ENCODE data around the gene RASSF6.
"Not testable (repeated sequence)": the region's sequence is repeated elsewhere in the genome, so short reads cannot be mapped to it uniquely, and the experiment has no call there.

Gene RASSF6

DNA sequence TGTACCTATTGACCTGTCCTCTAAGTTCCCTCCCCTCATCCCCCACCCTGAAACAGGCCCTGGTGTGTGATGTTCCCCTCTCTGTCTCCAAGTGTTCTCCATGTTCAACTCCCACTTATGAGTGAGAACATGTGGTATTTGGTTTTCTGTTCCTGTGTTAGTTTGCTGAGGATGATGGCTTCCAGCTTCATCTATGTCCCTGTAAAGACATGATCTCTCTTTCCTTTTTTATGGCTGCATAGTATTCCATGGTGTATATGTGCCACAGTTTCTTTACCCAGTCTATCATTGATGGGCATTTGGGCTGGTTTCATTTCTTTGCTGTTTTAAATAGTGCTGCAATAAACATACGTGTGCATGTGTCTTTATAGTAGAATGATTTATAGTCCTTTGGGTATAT is 8.6 kb upstream of the RASSF6 start:
- ATAC-seq; H3K9me3 Mint-ChIP-seq; H3K36me3 Mint-ChIP-seq (ENCODE audit: low read depth); H3K27ac Mint-ChIP-seq; DNase-seq; H3K4me3 Mint-ChIP-seq; H3K4me1 Mint-ChIP-seq; H3K27me3 Mint-ChIP-seq: not testable (repeated sequence)

DNA sequence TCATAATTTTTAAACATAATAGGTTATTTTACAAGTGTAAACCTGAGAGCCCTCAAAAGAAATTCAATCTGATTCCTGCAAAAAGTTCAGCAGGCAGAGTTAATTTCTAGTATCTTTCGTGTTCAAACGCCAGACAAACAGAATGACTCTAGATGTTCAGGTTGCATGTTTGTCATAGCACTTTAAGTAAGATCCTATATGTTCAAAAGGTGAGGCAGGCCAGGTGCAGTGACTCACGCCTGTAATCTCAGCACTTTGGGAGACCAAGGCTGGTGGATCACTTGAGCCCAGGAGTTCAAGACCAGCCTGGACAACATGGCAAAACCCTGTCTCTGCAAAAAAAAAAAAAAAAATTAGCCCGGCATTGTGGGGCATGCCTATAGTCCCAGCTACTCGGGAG is 1.1 kb upstream of the RASSF6 start:
- Mint-ChIP-seq H3K36me3 (ENCODE audit: low read depth) (no peaks in the 10 kb centered on the region), H3K9me3 (no peaks in the 10 kb centered on the region), H3K4me3 (no peak overlapping the region), H3K27me3 (peaks cover 5% of the 10 kb centered on the region), H3K4me1 (peaks cover 9% of the 10 kb centered on the region), H3K27ac (no peak overlapping the region)
- DNase-seq (no peak), ATAC-seq (no peak)

DNA sequence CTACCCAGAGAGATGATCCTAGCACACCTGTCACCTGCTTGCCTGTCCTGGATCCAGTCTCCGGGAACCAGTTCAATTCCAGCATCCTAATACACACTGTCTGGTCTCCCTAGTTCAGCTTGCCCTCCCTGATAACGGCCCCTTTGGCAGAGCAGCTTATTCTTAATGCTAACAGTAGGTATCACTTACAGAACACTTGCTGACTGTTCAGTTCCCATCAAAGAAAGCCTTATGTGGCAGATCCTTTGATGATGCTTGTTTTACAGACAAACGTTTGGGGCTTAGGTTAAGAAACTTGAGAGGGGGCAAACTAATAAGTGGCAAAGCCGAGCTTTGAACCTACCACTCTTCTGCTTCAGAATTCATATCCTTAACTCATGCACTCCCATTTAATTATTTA is 890 bp downstream of the RASSF6 start:
- Mint-ChIP-seq H3K27me3 (peaks cover 5% of the 10 kb centered on the region), H3K36me3 (ENCODE audit: low read depth) (no peaks in the 10 kb centered on the region), H3K9me3 (no peaks in the 10 kb centered on the region), H3K27ac (no peak overlapping the region), H3K4me3 (no peak overlapping the region), H3K4me1 (peaks cover 9% of the 10 kb centered on the region)
- ATAC-seq, result no peak
- no peak for DNase-seq

DNA sequence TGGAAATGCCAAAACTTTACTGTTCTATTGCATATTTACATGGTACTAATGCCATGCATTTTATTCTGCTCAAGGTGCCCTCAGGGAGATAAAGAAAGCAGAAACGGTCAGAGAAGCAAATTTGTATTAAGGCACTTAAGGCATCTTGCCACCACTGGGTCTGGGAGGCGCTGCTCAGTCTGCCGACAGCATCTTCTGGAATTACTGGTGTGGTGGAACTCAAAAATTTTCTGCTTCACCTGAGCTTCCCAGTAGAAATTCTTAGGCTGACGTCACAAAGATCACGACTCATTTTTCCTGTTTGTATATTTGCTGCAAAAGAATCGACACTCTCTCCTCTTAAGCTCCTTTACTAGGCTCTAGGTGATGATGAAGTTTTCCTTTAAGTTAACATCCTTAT is 3.0 kb downstream of the RASSF6 start:
- Mint-ChIP-seq H3K27me3 (peaks cover 5% of the 10 kb centered on the region), H3K4me3 (no peak overlapping the region), H3K4me1 (peaks cover 9% of the 10 kb centered on the region), H3K9me3 (no peaks in the 10 kb centered on the region), H3K36me3 (ENCODE audit: low read depth) (no peaks in the 10 kb centered on the region), H3K27ac (no peak overlapping the region)
- no peak for DNase-seq
- ATAC-seq, result no peak

DNA sequence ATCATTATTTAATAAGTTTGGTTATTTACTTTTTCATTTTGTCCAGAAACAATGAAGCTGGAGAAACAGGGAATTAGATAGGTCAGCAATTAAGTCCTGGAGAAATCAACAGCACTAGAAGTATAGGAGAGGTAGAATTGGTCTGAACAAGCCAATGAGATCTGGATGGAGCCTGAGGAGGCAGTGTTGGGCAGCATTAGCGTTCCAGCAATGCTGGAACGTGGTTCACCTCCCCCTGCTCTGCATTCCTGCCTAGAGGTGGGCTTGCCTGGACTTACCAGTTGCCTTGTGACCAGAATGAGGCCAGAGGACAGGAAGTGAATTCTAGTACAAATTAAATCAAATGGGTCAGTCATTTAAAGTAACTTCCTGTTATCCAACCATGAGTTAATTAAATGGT is 4.6 kb downstream of the RASSF6 start:
- ATAC-seq (no peak), DNase-seq (no peak)
- H3K36me3 Mint-ChIP-seq (ENCODE audit: low read depth), result no peaks in the 10 kb centered on the region
- H3K9me3 Mint-ChIP-seq, result no peaks in the 10 kb centered on the region
- H3K27ac Mint-ChIP-seq, result no peak overlapping the region
- peaks cover 5% of the 10 kb centered on the region for H3K27me3 Mint-ChIP-seq
- H3K4me1 Mint-ChIP-seq, result peaks cover 7% of the 10 kb centered on the region
- H3K4me3 Mint-ChIP-seq, result no peak overlapping the region

DNA sequence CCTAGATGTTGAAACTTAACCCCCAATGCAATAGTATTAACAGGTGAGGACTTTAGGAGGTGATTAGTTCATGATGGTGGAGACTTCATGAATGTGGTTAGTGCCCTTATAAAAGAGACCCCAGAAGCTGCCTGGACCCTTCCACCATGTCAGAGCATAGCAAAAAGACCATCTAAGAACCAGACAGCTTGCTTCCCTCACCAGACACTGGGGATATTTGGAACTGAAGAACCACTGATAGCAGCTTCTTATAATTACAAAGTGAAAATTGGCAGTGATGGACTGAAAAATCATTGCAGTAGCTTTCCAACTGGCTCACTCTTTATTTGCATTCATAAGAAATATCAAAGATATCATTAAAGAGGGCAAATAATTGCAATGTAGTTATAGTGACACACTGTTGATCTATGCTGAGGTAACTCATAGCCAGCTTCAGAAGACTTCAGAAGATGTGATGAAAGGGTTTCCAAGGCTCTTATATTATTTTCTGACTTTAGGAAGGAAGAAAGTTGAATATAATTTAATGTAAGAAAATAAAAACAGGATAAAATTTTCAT is 5.8 kb downstream of the RASSF6 start:
- no peaks in the 10 kb centered on the region for H3K4me1 Mint-ChIP-seq
- no peaks in the 10 kb centered on the region for H3K36me3 Mint-ChIP-seq (ENCODE audit: low read depth)
- DNase-seq (no peak), ATAC-seq (no peak)
- no peaks in the 10 kb centered on the region for H3K27me3 Mint-ChIP-seq
- no peak overlapping the region for H3K27ac Mint-ChIP-seq
- no peak overlapping the region for H3K4me3 Mint-ChIP-seq
- H3K9me3 Mint-ChIP-seq, result no peaks in the 10 kb centered on the region

DNA sequence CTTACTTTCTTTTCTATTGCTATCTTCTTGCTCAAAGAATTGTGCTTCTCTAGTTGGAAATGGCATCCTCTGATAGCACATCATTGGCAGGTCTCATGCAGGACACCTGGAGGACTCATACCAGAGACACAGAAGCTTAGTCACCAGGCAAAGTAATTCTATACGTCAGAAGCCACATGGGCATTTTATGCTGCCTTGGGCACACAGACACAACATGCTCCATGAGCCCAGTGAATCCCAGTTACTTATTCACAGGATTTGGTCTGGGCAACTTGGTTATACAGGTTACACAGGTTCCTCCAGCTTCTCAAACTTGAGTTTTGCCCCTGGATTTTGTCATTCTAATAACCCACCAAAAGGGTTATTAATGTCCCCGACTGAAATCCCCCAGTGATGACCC is 7.1 kb downstream of the RASSF6 start:
- ATAC-seq, result no peak
- no peaks in the 10 kb centered on the region for H3K4me1 Mint-ChIP-seq

DNA sequence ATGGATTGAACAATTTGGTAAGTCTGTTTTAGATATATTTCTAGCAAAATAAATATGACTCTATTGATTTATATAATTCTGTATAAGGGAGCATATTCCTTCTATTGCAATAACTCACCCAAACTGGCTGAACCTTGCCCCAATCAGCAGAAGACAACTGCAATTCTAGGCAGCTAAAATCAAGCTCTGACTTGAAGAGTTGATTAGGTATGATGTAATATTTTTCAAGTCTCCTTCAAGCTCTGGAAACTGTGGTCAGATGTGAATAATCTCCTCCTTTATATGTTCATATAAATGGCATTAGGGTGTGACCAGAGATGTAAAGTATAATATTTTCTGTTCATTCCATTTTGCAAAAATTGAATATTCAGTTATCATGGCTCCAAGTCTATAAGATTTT is 8.2 kb downstream of the RASSF6 start:
- Mint-ChIP-seq H3K9me3 (no peaks in the 10 kb centered on the region), H3K4me1 (peaks cover 2% of the 10 kb centered on the region), H3K4me3 (no peak overlapping the region), H3K27me3 (no peaks in the 10 kb centered on the region), H3K27ac (no peak overlapping the region), H3K36me3 (ENCODE audit: low read depth) (no peaks in the 10 kb centered on the region)
- no peak for ATAC-seq
- DNase-seq, result no peak

More for the DNA sequence above, 7.1 kb downstream of the RASSF6 start:
- no peak overlapping the region for H3K4me3 Mint-ChIP-seq
- no peaks in the 10 kb centered on the region for H3K9me3 Mint-ChIP-seq
- no peak overlapping the region for H3K27ac Mint-ChIP-seq
- DNase-seq, result no peak
- no peaks in the 10 kb centered on the region for H3K27me3 Mint-ChIP-seq
- H3K36me3 Mint-ChIP-seq (ENCODE audit: low read depth), result no peaks in the 10 kb centered on the region

DNA sequence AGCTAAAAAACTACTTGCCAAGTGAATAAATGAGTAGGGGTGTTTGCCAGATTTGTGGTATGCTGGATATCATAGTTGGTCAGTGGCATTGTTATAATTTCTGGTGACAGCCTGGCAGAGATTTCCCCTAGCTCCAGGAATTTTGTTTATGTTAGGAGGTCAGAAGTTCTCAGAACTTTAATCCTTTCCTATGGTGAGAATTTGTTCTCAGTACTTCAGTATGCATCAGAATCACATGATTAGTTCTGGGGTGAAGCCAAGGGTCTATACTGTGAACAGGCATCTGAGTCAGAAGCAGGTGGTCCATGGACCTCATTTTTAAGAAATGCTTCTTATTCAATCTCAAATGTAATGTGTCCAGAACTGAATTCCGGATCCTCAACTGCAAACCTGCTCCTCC is 10.5 kb downstream of the RASSF6 start:
- no peaks in the 10 kb centered on the region for H3K27me3 Mint-ChIP-seq
- H3K4me1 Mint-ChIP-seq, result peaks cover 13% of the 10 kb centered on the region
- H3K27ac Mint-ChIP-seq, result no peak overlapping the region
- H3K36me3 Mint-ChIP-seq (ENCODE audit: low read depth), result no peaks in the 10 kb centered on the region
- no peak for ATAC-seq
- no peaks in the 10 kb centered on the region for H3K9me3 Mint-ChIP-seq
- no peak for DNase-seq
- H3K4me3 Mint-ChIP-seq, result no peak overlapping the region

DNA sequence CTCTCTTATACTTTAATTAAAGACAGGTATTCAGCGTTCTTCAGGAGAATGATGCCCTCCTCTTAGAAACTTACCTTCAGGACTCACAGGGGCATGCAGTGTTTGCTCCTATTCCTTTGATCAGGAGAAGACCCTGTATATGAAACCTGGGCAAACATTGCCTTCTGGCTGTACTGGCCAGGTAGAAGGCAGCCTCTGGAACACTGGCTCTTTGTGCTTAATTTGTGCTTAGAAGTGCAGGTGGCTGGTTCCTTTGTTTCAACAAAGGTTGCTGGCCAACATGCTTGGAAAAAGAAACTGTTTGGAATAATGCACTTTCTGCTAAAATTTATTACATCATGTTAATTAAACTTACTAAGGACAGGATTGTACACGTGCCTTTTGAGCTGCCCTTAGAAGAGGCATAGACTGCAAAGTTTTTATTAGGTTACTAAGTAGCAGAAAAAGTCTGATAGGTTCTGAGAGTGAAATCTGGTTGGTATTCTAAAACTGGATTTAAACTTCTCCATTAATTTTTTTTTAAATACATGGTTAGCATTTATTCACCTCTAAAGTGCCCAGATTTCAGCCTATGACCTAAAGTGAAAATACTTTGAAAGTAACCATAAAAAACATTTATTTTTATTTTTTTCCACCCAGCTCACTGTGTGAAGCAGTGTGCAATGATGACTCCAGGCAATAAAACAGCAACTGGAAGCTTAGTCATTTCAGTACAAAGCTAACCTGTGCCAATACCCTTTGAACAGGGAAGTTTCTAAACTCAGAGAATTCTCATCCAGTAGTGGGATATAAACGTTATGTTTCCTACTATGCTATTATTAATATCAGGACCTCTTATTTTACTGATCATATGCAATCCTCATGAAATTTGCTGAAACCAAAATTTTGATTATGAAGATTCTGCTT is 11.3 kb downstream of the RASSF6 start:
- H3K27ac Mint-ChIP-seq, result no peak overlapping the region
- H3K27me3 Mint-ChIP-seq, result no peaks in the 10 kb centered on the region
- H3K36me3 Mint-ChIP-seq (ENCODE audit: low read depth), result no peaks in the 10 kb centered on the region
- no peak overlapping the region for H3K4me3 Mint-ChIP-seq
- H3K4me1 Mint-ChIP-seq, result peaks cover 13% of the 10 kb centered on the region
- H3K9me3 Mint-ChIP-seq, result no peaks in the 10 kb centered on the region
- DNase-seq, result no peak
- ATAC-seq, result no peak

DNA sequence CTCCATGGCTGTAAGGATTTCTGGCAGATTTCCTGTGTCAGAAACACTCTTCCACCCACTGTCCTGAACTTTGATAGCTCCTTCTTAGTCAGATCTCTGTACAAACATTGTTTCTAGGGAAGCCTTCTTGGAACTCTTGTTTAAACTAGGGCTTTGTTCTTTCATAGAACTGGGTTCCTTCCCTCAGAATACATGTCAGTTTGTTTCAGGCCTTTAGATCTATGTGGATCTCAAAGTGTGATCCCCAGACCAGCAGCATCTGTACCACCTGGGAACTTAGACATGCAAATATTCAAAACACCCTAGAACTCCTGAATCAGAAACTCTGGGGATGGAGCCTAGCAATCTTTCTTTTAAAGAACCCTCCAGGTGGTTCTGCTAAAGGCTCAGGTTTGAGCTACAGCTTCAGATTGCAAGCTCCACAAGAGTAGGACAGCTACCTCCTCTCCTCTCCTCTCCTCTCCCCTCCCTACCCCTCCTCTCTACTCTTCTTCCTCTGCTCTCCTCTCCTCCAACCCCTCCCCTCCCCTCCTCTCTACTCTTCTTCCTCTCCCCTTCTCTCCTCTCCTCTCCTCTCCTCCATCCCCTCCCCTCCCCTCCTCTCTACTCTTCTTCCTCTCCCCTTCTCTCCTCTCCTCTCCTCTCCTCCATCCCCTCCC is 12.7 kb downstream of the RASSF6 start:
- Mint-ChIP-seq H3K9me3 (no peaks in the 10 kb centered on the region), H3K4me1 (peaks cover 13% of the 10 kb centered on the region), H3K27ac (no peak overlapping the region), H3K27me3 (no peaks in the 10 kb centered on the region), H3K4me3 (no peak overlapping the region), H3K36me3 (ENCODE audit: low read depth) (no peaks in the 10 kb centered on the region)
- no peak for ATAC-seq
- DNase-seq, result no peak

DNA sequence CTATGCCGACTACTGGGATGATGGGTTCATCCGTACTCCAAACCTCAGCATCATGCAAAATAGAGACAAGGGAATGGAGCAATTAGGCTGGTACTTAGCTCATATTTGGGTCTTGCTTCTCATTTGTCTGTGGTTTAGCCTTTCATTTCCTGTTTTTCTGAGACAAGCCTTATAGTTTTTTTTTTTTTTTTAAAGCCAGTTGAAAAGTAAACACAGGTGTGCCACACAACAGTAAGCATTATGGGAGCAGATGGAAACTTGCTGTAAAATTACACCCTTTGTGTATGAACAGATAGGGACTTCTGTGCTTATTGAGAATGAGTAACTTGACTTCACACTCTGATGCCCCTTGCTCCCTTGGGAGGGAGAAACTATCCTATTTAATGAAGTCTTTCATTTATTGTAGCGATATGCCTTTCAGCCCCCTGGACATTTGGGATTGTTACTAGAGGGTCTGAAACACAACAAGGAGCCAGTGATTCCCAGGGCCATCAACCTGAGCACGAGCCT is 13.7 kb downstream of the RASSF6 start:
- Mint-ChIP-seq H3K27ac (no peak overlapping the region), H3K9me3 (no peaks in the 10 kb centered on the region), H3K4me1 (peaks cover 13% of the 10 kb centered on the region), H3K4me3 (no peak overlapping the region), H3K27me3 (no peaks in the 10 kb centered on the region), H3K36me3 (ENCODE audit: low read depth) (no peaks in the 10 kb centered on the region)
- ATAC-seq (no peak), DNase-seq (no peak)

DNA sequence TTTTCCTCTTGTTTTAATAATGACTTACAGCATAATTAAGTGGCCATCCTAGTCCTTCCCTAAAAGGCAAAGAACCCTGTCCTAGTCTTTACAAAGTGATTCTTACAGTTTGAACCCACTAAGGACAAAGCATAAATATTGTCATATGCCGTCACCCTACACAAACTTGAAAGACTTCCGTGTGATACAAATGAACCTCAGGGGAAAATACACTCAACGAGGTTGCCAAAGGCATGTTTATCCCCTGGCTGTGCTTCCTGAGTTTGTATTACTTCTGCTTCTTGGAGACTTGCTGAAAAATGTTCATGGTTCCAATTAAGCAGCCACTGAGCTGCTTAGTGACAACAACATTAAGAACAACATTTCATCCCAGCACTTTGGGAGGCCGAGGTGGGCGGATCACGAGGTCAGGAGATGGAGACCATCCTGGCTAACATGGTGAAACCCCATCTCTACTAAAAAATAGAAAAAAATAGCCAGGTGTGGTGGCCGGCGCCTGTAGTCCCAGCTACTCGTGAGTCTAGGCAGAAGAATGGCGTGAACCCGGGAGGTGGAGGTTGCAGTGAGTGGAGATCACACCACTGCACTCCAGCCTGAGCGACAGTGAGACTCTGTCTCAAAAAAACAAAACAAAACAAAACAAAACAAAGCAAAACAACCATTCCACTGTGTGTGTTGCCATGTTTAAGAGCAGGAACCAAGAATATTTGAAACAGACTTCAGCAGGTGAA is 16.2 kb downstream of the RASSF6 start:
- no peaks in the 10 kb centered on the region for H3K27me3 Mint-ChIP-seq
- no peak overlapping the region for H3K4me3 Mint-ChIP-seq
- no peaks in the 10 kb centered on the region for H3K9me3 Mint-ChIP-seq
- no peak for ATAC-seq
- peaks cover 13% of the 10 kb centered on the region for H3K4me1 Mint-ChIP-seq
- no peak for DNase-seq
- H3K27ac Mint-ChIP-seq, result no peak overlapping the region
- H3K36me3 Mint-ChIP-seq (ENCODE audit: low read depth), result no peaks in the 10 kb centered on the region

DNA sequence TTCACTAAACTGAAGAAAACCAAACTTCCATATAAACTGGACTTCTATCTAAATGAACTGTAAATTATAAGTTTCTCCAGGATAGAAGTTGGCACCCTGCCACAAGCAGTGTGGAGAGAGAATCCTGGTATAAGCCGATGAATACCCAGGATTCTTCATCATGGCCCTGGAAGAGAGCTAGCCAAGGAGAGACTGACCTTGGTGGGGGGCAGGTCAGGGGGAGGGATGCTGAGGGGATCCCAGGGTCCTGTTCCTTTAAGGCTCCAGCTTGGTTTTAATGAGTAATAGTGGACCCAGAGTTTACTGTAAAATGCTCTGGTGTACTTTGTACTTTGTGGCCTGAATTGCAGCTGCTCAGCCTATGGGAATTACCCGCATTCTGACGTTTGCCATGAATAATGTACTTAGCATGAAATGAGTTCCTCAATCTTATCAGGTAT is 16.9 kb downstream of the RASSF6 start:
- Mint-ChIP-seq H3K4me1 (peaks cover 13% of the 10 kb centered on the region), H3K9me3 (no peaks in the 10 kb centered on the region), H3K36me3 (ENCODE audit: low read depth) (no peaks in the 10 kb centered on the region), H3K27me3 (no peaks in the 10 kb centered on the region), H3K4me3 (no peak overlapping the region), H3K27ac (no peak overlapping the region)
- ATAC-seq (no peak), DNase-seq (no peak)

Measured in activated naive CD8-positive, alpha-beta T cell treated with anti-CD3 and anti-CD28 coated beads, Interleukin-2, amount 50 U/mL, for 24 hours (primary cell).